ENCODE data around the gene AMIGO3.

The AMIGO3 gene

DNA sequence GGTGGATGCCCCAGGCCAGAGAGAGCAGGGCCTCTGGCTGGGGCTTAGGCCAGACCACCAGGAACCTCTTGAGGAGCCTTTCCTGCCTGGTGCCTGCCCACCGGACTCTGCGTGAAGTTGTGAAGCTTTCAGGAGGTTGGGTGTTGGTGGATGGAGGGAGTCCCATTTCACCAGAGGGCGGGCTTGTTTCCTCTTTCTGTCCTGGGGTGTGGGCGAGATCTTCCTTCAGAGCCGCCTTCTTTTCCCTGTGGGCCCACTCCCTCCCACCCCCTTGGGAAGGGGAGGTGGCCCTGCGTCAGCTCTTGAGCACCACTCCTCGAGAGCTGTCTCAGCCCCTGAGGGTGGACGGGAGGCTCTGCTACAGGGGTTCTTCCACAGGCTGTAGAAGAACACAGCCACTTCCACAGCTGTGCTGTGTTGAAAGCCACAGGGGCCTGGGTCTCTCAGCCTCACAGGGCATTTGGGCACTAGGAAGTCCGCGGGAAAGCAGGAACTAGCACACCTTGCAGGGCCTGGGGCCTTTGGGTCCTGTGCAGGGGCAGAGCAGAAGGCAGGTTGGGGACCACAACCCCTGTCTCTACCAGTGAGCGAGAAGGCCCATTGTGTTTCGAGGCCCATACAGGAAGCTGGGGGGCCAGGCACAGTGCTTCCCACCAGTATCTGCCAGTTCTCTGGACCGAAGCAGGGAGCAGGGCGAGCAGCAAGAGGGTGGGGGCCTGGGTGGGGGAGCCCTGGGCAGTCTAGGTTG lies 2.1 kb downstream of the AMIGO3 start:
- DNase-seq (ENCODE audit: low spot score): no peak
- TF ChIP-seq, protein P1, sequence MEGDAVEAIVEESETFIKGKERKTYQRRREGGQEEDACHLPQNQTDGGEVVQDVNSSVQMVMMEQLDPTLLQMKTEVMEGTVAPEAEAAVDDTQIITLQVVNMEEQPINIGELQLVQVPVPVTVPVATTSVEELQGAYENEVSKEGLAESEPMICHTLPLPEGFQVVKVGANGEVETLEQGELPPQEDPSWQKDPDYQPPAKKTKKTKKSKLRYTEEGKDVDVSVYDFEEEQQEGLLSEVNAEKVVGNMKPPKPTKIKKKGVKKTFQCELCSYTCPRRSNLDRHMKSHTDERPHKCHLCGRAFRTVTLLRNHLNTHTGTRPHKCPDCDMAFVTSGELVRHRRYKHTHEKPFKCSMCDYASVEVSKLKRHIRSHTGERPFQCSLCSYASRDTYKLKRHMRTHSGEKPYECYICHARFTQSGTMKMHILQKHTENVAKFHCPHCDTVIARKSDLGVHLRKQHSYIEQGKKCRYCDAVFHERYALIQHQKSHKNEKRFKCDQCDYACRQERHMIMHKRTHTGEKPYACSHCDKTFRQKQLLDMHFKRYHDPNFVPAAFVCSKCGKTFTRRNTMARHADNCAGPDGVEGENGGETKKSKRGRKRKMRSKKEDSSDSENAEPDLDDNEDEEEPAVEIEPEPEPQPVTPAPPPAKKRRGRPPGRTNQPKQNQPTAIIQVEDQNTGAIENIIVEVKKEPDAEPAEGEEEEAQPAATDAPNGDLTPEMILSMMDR (IDR thresholded peaks at IDR 0.05; ENCODE audit: extremely low read depth, insufficient read depth, missing control alignments): no peak

DNA sequence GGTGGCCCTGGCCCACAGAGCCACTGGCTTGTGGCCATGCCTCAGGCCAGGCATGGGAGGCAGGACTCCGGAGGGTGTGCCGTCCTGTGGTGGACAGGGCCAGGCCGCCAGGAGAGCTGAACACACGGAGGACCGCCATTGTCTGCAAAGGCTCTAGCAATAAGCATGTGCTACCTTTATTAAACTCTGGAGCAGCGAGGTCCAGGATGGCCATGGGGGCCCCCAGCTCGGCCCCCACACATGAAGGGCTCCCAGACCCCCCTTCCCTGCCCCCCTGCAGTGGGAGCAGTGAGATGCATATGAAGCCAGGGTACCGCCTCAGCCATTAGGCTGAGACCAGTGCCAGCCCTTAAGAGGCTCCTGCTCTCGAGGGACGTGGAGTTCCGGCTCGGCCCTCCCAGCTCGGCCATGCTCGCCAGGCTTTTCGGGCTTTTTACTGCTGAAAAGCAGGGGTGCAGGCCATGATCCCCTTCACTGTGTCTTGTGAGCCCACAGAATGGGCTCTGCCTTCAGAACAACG lies 2.7 kb downstream of the AMIGO3 start:
- no peak for DNase-seq (ENCODE audit: low spot score)
- TF ChIP-seq, protein P1 (IDR thresholded peaks at IDR 0.05; ENCODE audit: extremely low read depth, insufficient read depth, missing control alignments): no peak
- in situ Hi-C loops (cut with MboI; ENCODE audit: low pct_unique_long_range_greater_than_20kb, low sequenced_read_pairs, unreplicated experiment): no loop called here

More for the DNA sequence above, 2.1 kb downstream of the AMIGO3 start:
- in situ Hi-C loops (cut with MboI; ENCODE audit: low pct_unique_long_range_greater_than_20kb, low sequenced_read_pairs, unreplicated experiment): no loop called here

DNA sequence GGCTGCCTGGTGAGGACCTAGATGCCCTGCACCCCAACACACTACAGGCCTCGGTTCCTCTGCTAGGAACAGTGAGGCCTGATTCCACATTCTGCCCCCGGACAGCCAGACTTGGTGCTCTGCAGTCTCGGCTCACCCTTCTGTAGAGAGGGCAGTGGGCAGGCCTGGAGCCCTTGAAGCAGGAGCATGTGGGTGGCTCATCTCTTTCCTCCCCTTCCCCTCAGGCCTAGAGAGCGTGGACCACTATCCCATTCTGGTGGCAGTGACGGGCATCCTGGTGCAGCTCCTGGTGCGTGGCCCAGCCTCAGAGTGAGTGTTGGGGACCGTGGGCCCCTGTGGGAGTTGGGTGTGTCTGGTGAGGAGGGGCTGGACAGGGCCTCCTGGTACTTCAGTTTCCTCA lies 3.3 kb downstream of the AMIGO3 start:
- in situ Hi-C loops (cut with MboI; ENCODE audit: low pct_unique_long_range_greater_than_20kb, low sequenced_read_pairs, unreplicated experiment): no loop called here
- DNase-seq (ENCODE audit: low spot score): no peak
- TF ChIP-seq, protein P1 (IDR thresholded peaks at IDR 0.05; ENCODE audit: extremely low read depth, insufficient read depth, missing control alignments): no peak

DNA sequence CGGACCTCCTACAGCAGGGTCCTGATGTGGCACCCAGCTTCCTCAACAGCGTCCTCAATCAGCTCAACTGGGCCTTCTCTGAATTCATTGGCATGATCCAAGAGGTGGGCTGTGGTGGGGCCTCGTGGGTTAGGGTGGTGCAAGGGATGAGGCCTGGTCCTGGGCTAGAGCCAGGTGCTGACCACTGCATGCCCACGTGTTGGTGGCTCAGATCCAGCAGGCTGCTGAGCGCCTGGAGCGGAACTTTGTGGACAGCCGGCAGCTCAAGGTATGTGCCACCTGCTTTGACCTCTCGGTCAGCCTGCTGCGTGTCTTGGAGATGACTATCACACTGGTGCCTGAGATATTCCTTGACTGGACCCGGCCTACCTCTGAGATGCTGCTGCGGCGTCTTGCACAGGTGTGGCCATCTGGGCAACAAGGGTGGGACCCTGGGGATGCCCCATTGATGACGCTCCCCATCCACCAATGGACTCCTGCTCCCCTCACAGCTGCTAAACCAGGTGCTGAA lies 3.8 kb downstream of the AMIGO3 start:
- DNase-seq (ENCODE audit: low spot score): no peak
- in situ Hi-C loops (cut with MboI; ENCODE audit: low pct_unique_long_range_greater_than_20kb, low sequenced_read_pairs, unreplicated experiment): no loop called here
- TF ChIP-seq, protein P1 (IDR thresholded peaks at IDR 0.05; ENCODE audit: extremely low read depth, insufficient read depth, missing control alignments): no peak

DNA sequence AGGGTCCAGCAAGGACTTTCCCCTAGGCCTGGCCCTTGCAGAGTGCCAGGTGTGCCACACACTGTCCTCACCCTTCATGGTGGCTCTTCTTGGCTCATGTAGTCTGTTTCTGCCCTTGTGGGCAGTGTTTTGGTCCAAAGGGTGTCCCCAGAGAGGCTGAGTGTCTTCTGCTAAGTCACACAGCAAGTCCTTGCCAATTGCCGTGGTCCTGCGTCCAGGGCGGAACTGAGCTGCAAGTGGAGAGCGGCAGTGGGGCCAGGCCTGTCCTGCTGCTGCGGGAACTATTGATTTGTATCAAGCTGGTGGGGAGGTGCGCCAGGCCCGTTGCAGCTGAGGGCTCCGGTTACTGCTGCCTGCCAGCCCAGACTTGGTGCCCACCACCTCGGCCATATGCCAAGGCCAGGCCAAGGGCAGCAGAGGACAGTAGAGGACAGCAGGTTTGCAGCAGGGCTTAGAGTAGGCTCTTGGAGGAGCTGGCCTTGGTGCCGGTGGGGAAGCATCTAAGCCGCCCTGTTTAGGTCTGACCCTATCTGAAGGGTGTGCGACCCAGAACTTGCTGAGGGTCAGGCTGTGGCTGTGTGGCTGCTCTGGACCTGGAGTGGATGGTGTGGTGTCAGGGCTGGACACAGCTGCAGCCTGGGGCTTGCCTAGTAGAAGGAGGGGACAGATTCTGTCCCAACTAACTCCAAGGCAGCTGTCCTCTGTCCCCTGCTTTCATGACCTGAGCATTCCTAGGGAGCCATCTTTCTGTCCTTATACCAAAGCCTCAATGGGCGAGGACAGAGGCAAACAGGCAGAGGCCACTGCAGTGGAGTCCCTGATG lies 4.5 kb downstream of the AMIGO3 start:
- no peak for DNase-seq (ENCODE audit: low spot score)
- in situ Hi-C loops (cut with MboI; ENCODE audit: low pct_unique_long_range_greater_than_20kb, low sequenced_read_pairs, unreplicated experiment): no loop called here
- TF ChIP-seq, protein P1 (IDR thresholded peaks at IDR 0.05; ENCODE audit: extremely low read depth, insufficient read depth, missing control alignments): no peak

DNA sequence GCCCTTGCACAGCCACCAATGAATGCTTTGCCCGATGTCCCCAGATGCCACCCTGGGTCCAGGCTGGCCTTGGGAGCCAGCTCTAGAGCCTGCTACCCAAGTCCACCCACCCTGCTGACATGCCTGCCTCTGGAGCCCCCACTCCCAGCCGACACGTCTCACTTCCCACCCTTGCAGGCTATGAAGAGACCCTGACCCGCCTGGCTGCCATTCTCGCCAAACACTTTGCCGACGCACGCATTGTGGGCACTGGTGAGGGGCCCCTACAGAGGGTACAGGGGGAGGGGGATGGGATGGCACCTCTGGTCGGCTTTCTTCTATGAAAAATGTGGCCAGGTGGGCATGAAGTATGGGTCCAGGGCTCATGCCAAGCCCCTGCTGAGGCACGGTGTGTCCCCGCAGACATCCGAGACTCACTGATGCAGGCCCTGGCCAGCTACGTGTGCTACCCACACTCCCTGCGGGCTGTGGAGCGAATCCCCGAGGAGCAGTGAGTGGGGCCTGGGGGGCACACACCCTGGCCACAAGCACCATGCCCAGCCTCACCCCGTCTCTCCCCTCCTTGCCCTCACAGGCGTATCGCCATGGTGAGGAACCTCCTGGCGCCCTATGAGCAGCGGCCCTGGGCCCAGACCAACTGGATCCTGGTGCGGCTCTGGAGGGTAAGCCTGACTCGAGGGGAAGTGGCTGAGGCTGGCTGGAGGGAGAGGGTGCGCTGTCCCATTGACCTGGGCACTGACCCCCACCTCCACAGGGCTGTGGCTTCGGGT lies 6.0 kb downstream of the AMIGO3 start:
- TF ChIP-seq, protein P1 (IDR thresholded peaks at IDR 0.05; ENCODE audit: extremely low read depth, insufficient read depth, missing control alignments): no peak
- no peak for DNase-seq (ENCODE audit: low spot score)
- in situ Hi-C loops (cut with MboI; ENCODE audit: low pct_unique_long_range_greater_than_20kb, low sequenced_read_pairs, unreplicated experiment): no loop called here

Data from GM13977 (cell line).